Activated naive CD4-positive, alpha-beta T cell (primary cell): Measurements from ENCODE around the gene MICAL3.
"Not testable (repeated sequence)": the region's sequence is repeated elsewhere in the genome, so short reads cannot be mapped to it uniquely, and the experiment has no call there.

ENCODE experiments used
- DNase-seq, 4 experiments: peaks; one replicate each; lab custom pipeline; 2025; lab: John Stamatoyannopoulos, UW

MICAL3 gene, protein sequence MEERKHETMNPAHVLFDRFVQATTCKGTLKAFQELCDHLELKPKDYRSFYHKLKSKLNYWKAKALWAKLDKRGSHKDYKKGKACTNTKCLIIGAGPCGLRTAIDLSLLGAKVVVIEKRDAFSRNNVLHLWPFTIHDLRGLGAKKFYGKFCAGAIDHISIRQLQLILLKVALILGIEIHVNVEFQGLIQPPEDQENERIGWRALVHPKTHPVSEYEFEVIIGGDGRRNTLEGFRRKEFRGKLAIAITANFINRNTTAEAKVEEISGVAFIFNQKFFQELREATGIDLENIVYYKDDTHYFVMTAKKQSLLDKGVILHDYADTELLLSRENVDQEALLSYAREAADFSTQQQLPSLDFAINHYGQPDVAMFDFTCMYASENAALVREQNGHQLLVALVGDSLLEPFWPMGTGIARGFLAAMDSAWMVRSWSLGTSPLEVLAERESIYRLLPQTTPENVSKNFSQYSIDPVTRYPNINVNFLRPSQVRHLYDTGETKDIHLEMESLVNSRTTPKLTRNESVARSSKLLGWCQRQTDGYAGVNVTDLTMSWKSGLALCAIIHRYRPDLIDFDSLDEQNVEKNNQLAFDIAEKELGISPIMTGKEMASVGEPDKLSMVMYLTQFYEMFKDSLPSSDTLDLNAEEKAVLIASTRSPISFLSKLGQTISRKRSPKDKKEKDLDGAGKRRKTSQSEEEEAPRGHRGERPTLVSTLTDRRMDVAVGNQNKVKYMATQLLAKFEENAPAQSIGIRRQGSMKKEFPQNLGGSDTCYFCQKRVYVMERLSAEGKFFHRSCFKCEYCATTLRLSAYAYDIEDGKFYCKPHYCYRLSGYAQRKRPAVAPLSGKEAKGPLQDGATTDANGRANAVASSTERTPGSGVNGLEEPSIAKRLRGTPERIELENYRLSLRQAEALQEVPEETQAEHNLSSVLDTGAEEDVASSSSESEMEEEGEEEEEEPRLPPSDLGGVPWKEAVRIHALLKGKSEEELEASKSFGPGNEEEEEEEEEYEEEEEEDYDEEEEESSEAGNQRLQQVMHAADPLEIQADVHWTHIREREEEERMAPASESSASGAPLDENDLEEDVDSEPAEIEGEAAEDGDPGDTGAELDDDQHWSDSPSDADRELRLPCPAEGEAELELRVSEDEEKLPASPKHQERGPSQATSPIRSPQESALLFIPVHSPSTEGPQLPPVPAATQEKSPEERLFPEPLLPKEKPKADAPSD (N-terminal part only)

DNA sequence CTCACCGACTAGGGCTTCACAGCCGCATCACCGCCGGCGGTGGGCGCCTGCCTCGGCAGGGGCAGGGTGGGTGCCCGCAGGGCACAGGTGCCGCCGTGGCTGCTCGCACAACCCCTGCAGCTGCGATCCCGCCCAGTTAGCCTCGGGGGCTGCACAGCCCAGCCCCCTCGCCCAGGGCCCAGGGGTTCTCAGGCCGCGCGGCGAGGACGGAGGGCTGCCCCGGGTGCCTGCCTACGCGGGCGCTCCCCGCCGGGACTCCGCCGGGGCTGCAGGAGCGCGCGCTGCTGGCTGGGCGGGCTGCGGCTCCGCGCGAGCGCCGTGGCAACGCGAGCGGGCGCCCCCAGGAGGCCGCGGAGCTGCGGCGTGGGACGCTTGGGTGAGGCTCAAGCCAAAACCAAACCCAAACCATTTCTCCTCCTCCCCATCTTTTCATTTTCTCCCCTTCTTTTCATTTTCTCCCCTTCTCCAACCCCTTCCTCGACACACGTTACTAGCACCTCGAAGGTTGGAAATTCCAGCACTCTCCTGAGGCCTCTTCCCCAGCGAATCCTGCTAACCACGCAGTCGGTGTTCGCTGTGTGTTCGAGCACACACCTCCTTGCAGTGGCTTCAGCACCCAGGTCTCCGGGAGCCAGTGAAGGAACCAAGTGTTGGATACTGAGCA is at the start of gene MICAL3:
Gene MICAL3 (minus strand): TSS at position 286 of the 664 bp plus-strand sequence. CDS start 117,749 bp downstream, outside the sequence.
- DNase-seq, result peak in 3 of 4 experiments; percentile 8 to 59 (median 10)

DNA sequence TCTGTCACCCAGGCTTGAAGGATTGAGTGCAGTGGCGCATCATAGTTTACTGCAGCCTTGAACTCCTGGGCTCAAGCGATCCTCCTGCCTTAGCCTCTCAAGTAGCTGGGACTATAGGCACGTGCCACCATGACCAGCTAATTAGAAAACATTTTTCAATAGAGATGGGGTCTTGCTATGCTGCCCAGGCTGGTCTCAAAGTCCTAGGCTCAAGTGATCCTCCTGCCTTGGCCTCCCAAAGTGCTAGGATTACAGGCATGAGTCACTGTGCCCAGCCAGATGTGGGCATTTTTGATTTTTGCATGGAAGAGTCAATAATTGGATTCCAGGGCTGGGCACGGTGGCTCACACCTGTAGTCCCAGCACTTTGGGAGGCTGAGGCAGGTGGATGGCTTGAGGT is 49.6 kb upstream of the MICAL3 start:
- DNase-seq, result not testable (repeated sequence)

DNA sequence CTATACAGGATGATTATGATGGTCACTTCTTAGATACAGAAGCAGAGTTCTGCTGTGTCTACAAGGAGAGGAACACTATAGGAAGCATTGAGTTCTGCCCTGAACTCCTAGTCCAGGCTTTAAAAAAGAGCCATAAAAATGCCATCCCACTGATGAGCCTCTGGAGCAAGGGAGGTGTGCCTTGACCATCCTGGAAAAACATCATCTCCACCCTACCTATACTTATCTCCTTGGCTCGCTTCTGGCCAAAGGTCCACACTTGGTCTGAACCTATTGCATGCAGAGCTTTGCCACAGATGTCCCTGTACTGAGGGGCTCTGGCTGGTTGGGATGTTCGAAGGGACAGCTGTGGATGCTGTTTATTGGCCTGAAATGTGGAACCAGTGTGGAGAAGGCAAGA is 49.1 kb upstream of the MICAL3 start:
- no peak for DNase-seq

DNA sequence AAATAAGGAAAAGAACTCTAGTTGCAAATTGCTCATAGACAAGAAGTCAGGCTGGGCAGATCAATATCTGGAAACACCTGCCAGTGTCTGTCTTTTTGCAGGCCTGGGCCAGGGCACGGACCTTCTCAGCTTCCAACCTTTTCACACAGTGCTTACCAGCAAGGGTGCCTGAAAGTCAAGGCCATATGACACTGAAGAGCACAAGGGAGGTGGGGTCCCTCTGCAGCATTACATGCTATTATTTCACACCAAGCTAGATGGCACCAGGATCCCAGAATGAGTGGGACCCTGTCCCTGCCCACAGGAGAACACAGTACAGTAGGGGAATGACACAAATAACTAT is 47.6 kb upstream of the MICAL3 start:
- DNase-seq, result no peak

DNA sequence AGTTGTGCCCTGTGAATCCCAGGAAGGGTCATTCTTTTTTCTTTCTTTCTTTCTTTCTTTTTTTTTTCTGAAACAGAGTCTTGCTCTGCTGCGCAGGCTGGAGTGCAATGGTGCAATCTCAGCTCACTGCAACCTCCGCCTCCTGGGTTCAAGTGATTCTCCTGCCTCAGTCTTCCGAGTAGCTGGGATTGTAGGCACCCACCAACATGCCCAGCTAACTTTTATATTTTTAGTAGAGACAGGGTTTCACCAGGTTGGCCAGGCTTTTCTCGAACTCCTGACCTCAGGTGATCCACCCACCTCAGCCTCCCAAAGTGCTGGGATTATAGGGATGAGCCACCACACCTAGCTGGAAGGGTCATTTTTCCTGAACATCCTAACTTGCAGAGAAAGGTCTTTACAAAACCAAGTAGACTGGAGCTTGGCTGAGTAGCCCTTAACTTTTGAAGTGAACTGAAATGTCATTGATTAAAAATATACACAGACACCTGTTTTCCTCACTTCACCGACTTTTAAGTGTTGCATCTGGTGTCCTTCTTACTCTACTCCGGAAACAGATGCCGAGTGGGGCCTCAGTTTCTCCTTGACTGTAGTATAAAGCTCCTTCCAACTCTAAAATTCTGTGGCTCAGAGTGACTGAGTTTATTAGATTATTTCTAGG is 47.1 kb upstream of the MICAL3 start:
- DNase-seq, result not testable (repeated sequence)

DNA sequence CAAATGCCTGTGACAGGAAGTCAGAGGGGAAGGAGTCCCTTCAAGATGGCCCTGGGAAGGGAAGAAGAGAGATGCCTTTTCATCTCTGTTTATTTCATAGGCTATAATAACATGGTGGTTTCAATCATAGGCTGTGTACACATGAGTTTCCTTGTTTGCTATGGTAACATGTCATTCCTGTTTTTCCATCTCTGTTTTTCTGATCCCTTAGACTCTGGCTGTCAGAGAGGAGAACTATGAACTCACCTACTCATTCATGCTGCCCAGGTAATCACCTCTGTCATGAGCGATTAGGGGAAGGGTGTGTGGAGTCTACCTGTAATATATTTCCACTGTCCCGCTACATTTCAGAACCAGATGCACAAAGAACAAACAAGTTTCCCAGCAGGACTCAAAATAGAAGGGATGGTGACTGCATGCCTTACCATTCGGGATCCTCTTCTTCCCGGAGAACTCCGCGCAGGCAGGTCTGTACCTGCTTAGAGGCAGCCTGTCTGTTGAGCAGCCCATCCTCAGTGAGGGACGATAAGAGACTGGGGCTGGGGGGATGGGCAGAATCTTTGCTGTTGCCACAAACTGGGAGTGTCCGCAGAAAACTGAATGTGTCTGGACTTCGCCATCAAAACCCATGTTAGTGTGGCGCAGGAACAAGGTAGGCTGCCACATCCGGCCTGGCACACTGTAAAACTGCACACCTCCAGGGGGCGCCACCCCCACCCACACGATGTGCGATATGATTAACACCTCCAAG is 46.4 kb upstream of the MICAL3 start:
- no peak for DNase-seq

DNA sequence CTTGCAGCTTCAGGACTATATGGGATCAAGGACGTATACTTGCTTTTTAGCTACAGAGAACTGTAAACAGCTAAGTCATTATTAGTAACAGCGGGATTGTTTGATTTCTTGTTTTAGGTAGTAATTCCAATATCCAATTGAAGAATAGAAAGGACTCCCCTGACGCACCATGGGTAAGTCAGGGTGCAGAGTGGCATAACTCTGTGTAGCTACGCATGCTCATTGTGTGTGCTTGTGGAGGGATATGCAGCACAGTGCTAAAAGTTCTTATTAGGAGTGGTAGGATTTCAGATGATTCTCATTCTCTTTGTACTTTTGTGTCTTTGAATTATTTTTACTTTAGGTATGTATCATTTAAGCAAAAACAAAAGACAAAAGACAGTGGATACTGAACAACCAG is 45.7 kb upstream of the MICAL3 start:
- DNase-seq, result no peak

DNA sequence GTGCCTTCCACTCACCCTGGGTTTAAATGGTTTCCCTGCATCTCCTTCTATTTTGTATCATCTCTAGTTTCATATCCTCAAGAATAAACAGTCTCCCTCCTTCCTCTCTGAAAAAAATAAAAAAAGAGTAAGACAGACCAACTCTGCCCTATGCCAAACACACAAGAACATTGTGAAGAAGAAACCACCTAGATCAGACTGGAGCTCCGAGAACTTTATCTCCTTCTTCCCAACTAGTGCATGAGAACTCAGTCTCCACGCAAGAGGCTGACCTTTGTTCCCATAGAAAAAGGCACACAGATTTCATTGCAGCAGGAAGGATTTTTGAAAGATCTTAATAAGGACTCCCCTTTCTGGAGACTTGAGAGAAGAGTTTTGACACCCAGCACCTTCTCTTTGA is 44.7 kb upstream of the MICAL3 start:
- DNase-seq, result no peak

DNA sequence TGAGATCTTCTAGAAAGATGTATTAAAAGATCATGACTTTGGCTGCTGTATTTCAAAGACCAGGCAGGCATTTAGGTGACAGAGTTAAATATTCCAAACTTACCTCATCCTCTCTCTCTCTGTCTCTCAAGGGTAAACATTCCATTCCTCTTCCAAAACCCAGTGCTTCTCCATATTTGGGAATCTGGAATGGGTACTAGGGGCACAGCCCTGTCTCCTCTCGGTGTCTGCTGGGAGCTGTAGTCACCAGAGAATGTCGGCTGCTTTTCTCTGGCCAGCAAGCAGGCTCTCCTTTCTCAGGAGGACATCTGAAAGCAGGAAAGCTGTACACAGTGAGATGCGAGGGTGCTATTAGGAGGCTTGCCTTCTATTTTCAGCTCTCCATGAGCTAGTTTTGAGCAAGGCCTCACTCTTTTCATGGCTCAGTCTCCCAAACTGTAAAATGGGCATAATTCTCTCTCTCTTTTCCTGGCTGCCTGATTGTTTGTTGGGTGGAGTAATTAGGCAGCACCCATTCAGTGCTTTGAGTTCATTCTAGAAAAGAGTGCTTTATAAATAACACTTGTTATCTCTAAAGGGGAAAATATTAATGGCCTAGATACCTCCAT is 44.1 kb upstream of the MICAL3 start:
- no peak for DNase-seq

DNA sequence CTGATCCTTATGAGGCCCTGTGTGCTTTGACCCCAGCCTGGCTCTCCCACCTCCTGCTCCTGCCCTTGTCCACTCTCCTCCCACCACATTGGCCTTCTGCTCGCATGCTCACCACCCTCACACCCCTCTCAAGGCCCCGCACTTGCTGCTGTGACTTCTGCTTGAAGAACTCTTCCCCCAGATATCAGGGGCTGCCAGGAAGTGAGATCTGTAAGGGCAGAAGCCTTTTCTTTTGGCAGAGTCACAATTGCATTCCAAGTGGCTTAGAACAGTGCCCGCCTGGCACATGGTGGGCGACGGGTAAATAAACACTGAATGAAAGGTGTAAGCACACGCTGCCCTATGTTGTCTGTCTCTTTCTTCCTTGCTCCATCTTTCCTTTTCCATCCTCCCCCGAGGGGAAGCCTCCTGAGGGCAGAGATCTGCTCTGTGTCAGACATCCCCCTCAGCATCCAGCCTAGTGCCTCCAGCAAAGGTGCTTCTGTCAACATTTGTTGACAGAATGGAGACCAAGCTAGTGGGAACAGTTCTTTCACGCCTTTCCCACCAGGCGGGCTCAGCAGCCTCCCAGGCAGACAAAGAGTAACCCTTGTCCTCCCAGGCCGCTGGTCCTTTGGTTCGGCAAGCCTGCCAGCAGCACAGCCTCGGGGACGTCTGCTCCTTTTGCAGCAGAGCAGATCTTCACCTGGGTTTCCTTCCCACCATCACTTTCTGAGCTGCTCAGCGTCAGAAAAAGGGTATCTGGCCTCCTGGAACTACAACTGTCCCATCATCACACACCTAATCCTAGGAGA is 43.4 kb upstream of the MICAL3 start:
- DNase-seq, result no peak

DNA sequence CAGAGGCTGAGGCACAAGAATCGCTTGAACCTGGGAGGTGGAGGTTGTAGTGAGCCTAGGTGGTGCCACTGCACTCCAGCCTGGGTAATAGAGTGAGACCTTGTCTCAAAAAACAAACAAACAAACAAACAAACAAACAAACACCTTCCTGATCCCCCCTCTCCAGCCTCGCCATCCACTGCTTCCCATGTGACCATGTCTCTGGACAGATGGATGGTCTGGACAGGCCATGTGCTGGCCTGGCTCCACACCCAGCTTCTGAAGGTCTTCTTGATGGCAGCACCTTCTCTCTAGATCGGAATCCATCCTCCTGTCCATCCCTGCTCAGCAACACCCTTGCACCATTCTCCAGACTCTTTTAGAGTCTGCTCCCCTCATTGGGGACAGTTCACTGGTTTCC is 42.8 kb upstream of the MICAL3 start:
- no peak for DNase-seq

DNA sequence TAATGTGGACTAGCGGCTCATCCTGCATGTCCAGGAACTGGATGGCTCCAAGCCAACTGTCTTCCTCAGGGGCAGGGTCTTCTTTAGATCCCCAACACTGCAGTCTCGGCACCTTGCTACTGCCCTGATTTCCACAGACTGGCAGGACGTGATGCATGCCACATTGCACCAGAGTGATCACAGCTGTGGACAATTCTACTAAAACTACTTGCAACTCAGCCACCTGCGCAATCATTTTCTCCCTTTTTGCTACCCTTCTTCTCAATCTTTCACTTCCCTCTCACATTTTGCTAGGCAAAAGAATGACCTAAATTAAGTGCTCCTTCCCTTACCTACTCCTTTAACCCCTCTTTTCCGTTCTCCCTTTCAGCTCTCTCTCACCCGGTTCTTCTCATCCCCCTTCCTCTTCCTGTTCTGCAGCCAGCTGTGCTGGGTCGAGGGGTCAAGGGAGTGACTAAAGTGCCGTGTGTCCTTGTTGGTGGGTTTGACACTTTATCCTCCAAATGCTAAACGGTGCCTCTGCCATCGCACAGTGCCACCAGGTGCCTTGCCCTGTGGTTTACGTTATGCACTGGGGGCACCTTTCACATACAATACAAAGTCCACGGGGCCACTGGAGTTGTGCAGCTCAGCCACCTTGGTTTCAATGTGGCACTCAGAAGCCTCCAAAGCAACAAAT is 42.0 kb upstream of the MICAL3 start:
- DNase-seq, result no peak

DNA sequence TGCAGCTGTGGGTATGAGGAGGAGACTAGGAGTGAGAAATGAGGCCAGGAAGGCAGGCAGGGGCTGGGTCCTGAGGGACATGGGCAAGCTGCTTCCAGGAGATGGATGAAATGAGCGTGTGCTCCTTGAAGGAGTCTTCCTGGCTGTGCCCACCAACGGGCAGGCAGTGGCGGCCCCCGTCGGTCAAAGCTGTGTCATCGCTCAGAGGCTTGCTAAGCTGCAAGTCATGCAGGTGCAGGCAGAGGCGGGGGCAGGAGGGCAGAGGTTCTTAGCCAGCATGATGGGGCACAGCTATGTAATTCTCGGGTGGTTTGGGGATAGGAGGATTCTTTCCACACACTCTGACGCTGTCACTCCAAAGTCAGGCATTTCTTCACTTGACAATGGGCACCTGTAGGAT is 40.9 kb upstream of the MICAL3 start:
- DNase-seq, result no peak

DNA sequence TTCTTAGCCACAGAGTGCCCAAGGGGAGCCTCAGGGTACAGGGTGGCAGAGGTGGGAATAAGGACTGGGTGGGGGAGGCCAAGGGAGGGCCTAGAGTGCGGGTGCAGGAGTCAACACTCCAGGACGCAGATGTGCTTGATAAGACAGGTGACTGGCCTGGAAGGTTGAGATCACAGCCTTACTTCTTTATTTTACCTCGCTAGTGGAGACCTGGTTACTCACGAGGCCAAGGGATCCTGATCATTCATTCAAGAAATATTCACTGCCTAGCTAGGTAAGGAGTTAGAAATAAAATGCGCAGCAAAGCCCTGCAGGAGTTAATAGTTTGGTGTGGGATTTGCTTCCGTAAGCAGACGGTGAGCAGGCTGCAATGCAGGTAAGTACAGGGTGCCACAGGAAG is 40.3 kb upstream of the MICAL3 start:
- DNase-seq, result no peak

DNA sequence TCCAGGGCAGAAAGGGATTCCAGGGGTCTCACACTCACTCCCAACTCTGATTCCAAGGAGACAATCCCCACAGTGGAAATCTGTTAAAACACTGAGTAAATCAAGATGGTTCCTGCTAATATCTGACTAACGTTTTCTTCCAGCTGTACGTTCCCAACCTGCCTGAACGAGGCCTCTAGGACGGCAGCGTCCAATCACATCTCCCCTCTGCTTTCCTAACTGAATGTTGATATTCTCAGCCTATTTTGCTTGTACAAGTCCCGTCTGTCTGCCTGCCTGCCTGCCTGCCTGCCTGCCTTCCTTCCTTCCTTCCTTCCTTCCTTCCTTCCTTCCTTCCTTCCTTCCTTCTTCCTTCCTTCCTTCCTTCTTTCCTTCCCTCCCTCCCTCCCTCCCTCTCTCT is 39.4 kb upstream of the MICAL3 start:
- DNase-seq, result not testable (repeated sequence)

DNA sequence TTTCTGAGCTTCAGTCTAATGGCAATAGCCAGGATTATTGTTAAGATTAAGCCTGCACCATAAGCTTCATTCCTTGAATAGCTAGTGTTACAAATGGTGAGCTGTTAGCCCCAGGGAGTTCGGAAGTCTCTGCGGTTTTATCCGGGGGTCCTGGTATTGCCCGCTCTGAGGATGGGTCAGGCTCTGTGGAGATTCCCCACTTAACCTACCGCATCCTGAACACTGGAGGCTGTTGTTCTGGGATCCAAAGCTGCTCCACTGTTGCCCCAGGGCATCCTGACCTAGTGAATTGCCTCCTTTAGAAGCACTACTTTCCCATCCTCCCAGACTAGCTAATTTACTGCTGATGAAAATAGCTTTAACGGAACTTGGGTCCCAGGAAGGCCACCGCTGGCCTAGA is 38.9 kb upstream of the MICAL3 start:
- DNase-seq, result no peak

DNA sequence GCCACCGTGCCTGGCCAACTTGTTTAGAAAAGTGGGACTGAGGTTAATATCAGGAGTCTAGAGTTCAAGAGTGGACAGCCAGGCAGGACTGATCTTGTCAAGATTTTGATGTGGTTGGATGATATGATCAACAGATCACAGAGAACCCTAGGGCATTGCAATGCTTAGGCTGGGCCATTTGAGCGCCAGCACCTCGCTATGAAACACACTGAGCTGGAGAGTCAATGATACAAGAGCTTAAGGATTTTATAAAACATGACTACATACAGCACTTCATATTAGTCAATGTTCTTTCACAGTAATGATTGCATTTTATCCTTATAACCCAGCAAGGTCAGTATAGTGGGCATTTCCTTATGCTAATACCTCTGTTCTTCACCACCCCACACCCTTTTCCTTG is 38.1 kb upstream of the MICAL3 start:
- no peak for DNase-seq

DNA sequence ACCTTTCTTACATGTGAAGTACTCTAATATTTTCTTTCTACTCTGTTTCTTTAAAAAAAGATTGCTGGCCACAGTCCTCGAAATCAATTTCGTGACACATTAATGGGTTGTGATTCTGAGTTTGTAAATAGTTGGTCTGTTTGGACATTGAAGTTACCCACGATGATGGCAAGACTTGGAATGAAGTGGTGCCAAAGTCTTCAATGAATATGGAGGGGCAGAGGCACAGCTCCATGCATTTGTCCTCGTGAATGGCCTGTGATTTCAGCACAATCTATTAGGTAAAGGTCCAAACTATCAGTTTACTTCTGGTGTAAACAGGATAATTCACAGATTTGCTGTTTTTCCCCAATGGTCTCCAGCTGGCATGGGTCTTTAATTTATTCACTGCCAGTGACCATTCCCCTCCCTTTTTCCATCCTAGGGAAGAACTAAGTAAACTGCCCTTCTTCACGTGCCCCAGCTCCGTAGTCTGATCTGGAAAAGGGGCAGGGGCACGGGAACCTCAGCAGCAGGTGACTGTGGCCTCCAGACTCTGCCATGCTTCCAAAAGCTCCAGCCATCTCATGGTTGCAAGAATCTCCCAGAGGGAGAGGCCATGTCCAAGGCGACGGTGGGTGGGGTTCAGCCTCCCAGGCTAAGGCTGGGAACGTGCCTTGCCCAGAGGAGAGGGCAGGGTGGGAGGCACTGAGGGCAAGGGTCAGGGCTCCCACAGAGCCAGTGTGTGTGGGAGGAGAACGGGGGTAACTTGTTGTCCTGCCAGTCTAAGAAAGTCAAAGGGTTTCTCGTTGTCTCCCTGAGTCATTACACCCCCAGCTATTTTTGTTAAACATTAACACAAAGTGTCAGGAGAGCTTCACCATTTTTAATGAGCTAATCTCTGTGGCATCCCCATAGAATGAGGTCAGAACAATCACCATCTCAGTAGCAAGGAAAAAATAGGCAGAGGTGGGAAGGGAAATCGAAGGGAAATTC is 36.6 kb upstream of the MICAL3 start:
- no peak for DNase-seq
